ENCODE data around the gene EIF4EBP2.

- TF ChIP-seq EZH2 (IDR thresholded peaks at IDR 0.05; ENCODE audit: low read depth) (no peak), CTCF (conservative IDR thresholded peaks at IDR 0.05) (no peak)
Measured at GRCh38 chr10:70362328-70362727, 41.6 kb upstream of the EIF4EBP2 start.
